Astrocyte (in vitro differentiated cells and primary cell): ENCODE results near the gene MARK1.

Source experiments
- CTCF ChIP-seq: IDR thresholded peaks from 2 replicates; pipeline ENCODE4 v1.5.1; 2011; ENCODE audit warnings: low read depth, mild to moderate bottlenecking, inconsistent platforms, low read length, moderate library complexity; ENCODE audit not compliant: insufficient read depth
- EZH2 ChIP-seq: IDR thresholded peaks from 2 replicates; pipeline ENCODE4 v1.6.1; 2012; ENCODE audit warnings: mild to moderate bottlenecking, low read length, inconsistent platforms; ENCODE audit not compliant: insufficient read depth

- TF ChIP-seq CTCF = no peak
- no peak for TF ChIP-seq EZH2
These were observed 24.8 kb downstream of the MARK1 start for GRCh38 chr1:220552672-220553260.
